ENCODE data around the gene SUCLA2.

DNA sequence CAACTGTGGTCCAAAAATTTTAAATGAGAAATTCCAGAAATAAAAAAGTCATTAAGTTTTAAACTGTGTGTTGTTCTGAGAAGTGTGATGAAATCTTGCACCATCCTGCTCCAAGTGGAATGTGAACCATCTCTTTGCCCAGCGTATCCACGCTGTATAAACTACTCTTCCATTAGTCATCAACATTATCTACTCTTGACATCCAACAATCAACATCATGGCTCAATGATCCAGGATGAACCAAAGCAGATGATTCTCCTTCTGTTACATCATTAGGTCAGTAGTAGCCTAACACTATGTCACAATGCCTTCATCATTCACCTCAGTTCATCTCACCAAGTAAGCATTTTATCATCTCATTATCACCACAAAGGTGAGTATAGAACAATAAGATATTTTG is 55.3 kb downstream of the SUCLA2 start:
- TF ChIP-seq CTCF (IDR thresholded peaks at IDR 0.05) (no peak), POLR2A (IDR thresholded peaks at IDR 0.05) (no peak)
